ENCODE results near the gene ZBTB20. TPM values are rescaled to one million over a fixed set of nuclear protein-coding genes. Genes with fewer than 3 reads are reported as not detected.

ZBTB20 gene
- polyA plus RNA-seq, 1 of the 3 experiments (the other 2 are of a cell fraction) = 0.43 TPM

DNA sequence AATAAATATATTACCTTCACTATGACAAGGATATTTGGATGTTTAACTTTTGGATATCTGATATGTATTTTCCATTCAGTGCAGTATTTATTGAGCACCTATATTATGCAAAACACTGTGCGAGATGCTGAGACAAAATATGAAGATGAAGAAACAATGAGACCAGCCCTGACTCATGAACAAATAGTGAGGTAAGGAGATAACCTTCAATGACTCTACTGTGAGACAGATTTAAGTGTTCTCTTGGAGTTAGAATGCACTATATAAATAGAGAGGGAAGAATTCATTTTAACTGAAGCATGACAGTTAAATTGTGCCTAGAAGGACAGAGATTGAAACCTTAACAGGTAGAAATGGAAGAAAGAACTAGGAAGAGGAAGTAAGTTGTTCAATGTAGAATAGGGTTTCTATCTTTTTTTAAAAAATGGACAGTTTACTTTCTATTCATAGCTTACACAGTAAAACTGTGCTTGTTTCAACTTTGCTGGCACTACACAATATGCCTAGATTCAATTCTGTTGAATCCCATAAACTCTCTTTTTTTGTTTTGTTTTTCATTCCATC is 124.2 kb downstream of the ZBTB20 start:
- no peak overlapping the region for H3K4me2 ChIP-seq
- no peaks in the 10 kb centered on the region for H3K27me3 ChIP-seq (ENCODE audit: insufficient read depth)
- TF ChIP-seq ELF1 (IDR thresholded peaks at IDR 0.05) (no peak), TCF12 (IDR thresholded peaks at IDR 0.05) (no peak), FOSL2 (IDR thresholded peaks at IDR 0.05; ENCODE audit: borderline replicate concordance, low read depth) (no peak), MEF2A (IDR thresholded peaks at IDR 0.05; ENCODE audit: borderline replicate concordance, low read depth) (no peak), SMC3 (IDR thresholded peaks at IDR 0.05; ENCODE audit: low read depth, low read length) (no peak), GATA2 (CRISPR knock-in tag; IDR thresholded peaks at IDR 0.05) (no peak), EP300 (IDR thresholded peaks at IDR 0.05; ENCODE audit: borderline replicate concordance in 1 of 2, low read depth in 1 of 2, low read length in 1 of 2) (no peak), NFIC (IDR thresholded peaks at IDR 0.05; ENCODE audit: borderline replicate concordance) (no peak)
- TF ChIP-seq, protein P1, sequence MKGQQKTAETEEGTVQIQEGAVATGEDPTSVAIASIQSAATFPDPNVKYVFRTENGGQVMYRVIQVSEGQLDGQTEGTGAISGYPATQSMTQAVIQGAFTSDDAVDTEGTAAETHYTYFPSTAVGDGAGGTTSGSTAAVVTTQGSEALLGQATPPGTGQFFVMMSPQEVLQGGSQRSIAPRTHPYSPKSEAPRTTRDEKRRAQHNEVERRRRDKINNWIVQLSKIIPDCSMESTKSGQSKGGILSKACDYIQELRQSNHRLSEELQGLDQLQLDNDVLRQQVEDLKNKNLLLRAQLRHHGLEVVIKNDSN (IDR thresholded peaks at IDR 0.05; ENCODE audit: borderline replicate concordance, low read depth) = no peak
- ChIA-PET CTCF (no interaction called here), POLR2A (no interaction called here)
- H3K9ac ChIP-seq = no peak overlapping the region
- no peaks in the 10 kb centered on the region for H4K20me1 ChIP-seq (ENCODE audit: insufficient read depth)
- H3K9me3 ChIP-seq = no peaks in the 10 kb centered on the region
- H3K9me2 ChIP-seq = no peaks in the 10 kb centered on the region
- no peak for DNase-seq
- H3F3A ChIP-seq (replicated peaks; ENCODE audit: insufficient read depth) = no peaks in the 10 kb centered on the region
- 93% methylated on average over 1 of the region's 1 CpG for WGBS (ENCODE audit: low lambda C conversion rate)
- H3K36me3 ChIP-seq (replicated peaks in 1 of 2; ENCODE audit: control insufficient read depth in 1 of 2, insufficient read depth in 2 of 2, low read length in 1 of 2) = no peaks in the 10 kb centered on the region
- no peak overlapping the region for H3K27ac ChIP-seq (ENCODE audit: low read depth in 2 of 2, low read length in 1 of 2)
- H2AFZ ChIP-seq (ENCODE audit: low read depth) = no peak overlapping the region
- H3K4me1 ChIP-seq (ENCODE audit: control insufficient read depth in 1 of 2, insufficient read depth in 2 of 2, low read depth in 1 of 2, low read length in 1 of 2) = no peaks in the 10 kb centered on the region
- no peak overlapping the region for H3K4me3 ChIP-seq (ENCODE audit: low read depth in 2 of 2, low read length in 1 of 2)
- no peaks in the 10 kb centered on the region for H3K79me2 ChIP-seq (ENCODE audit: insufficient read depth)

GRCh38 chr3:115022199-115022598 is 124.9 kb downstream of the ZBTB20 start:
- H3K4me2 ChIP-seq = no peak overlapping the region
- POLR2A ChIA-PET = no interaction called here
- H3F3A ChIP-seq (replicated peaks; ENCODE audit: insufficient read depth) = no peaks in the 10 kb centered on the region
- CTCF ChIA-PET = no interaction called here
- WGBS (ENCODE audit: low lambda C conversion rate) = 89% methylated on average over 2 of the region's 2 CpGs
- H3K4me1 ChIP-seq (ENCODE audit: control insufficient read depth in 1 of 2, insufficient read depth in 2 of 2, low read depth in 1 of 2, low read length in 1 of 2) = no peaks in the 10 kb centered on the region
- H3K9ac ChIP-seq = no peak overlapping the region
- DNase-seq = no peak
- no peaks in the 10 kb centered on the region for H4K20me1 ChIP-seq (ENCODE audit: insufficient read depth)
- no peaks in the 10 kb centered on the region for H3K36me3 ChIP-seq (replicated peaks in 1 of 2; ENCODE audit: control insufficient read depth in 1 of 2, insufficient read depth in 2 of 2, low read length in 1 of 2)
- no peaks in the 10 kb centered on the region for H3K9me2 ChIP-seq
- no peak overlapping the region for H3K4me3 ChIP-seq (ENCODE audit: low read depth in 2 of 2, low read length in 1 of 2)
- TF ChIP-seq, protein P1 (IDR thresholded peaks at IDR 0.05; ENCODE audit: borderline replicate concordance, low read depth) = no peak
- TF ChIP-seq SMC3 (IDR thresholded peaks at IDR 0.05; ENCODE audit: low read depth, low read length) = no peak
- no peak for TF ChIP-seq CTCF (IDR thresholded peaks at IDR 0.05)
- no peak for TF ChIP-seq PBX3 (IDR thresholded peaks at IDR 0.05)
- TF ChIP-seq, protein P2, sequence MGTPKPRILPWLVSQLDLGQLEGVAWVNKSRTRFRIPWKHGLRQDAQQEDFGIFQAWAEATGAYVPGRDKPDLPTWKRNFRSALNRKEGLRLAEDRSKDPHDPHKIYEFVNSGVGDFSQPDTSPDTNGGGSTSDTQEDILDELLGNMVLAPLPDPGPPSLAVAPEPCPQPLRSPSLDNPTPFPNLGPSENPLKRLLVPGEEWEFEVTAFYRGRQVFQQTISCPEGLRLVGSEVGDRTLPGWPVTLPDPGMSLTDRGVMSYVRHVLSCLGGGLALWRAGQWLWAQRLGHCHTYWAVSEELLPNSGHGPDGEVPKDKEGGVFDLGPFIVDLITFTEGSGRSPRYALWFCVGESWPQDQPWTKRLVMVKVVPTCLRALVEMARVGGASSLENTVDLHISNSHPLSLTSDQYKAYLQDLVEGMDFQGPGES (IDR thresholded peaks at IDR 0.05; ENCODE audit: low read depth, low read length) = no peak
- TF ChIP-seq FOXJ3 (CRISPR knock-in tag; IDR thresholded peaks at IDR 0.05) = no peak
- no peak for TF ChIP-seq SIN3A (IDR thresholded peaks at IDR 0.05; ENCODE audit: borderline replicate concordance, low read depth, low read length)
- no peak for TF ChIP-seq GATA2 (CRISPR knock-in tag; IDR thresholded peaks at IDR 0.05)
- TF ChIP-seq TCF12 (IDR thresholded peaks at IDR 0.05) = no peak
- no peak for TF ChIP-seq REST (IDR thresholded peaks at IDR 0.05; ENCODE audit: low read depth, low read length)
- no peak for TF ChIP-seq FOXM1 (IDR thresholded peaks at IDR 0.05; ENCODE audit: low read depth)
- TF ChIP-seq MEF2A (IDR thresholded peaks at IDR 0.05; ENCODE audit: borderline replicate concordance, low read depth) = no peak
- no peak for TF ChIP-seq FOSL2 (IDR thresholded peaks at IDR 0.05; ENCODE audit: borderline replicate concordance, low read depth)
- no peaks in the 10 kb centered on the region for H3K79me2 ChIP-seq (ENCODE audit: insufficient read depth)
- no peaks in the 10 kb centered on the region for H3K27me3 ChIP-seq (ENCODE audit: insufficient read depth)
- peaks cover 3% of the 10 kb centered on the region; the same call in 1 of the 2 replicates for H3K9me3 ChIP-seq
- H2AFZ ChIP-seq (ENCODE audit: low read depth) = no peak overlapping the region
- H3K27ac ChIP-seq (ENCODE audit: low read depth in 2 of 2, low read length in 1 of 2) = no peak overlapping the region

Data from SK-N-SH (cell line).